Suprapubic skin (tissue), 4 donors: Measurements from ENCODE around the gene WNT6.
A peak's percentile ranks its signal among the peaks of the same experiment; 100 is the strongest.

Experiments used
- CTCF ChIP-seq, 2 donors: fragments of 200-600 bp in 1 of 2; fragments of 450-650 bp in 1 of 2; sonication (generic) in 1 of 2; IDR thresholded peaks; one replicate each; pipeline ENCODE4 v1.5.1; 2016 to 2019; ENCODE audit warnings: antibody characterized with exemption in 2 of 2, mild to moderate bottlenecking in 1 of 2, moderate library complexity in 1 of 2
- EP300 ChIP-seq: sonication (generic); formaldehyde crosslinking; IDR thresholded peaks from one replicate; pipeline ENCODE4 v1.6.1; 2017; ENCODE audit warnings: antibody characterized with exemption
- POLR2A ChIP-seq, 2 donors: fragments of 450-650 bp; IDR thresholded peaks; one replicate each; pipeline ENCODE4 v1.6.1; 2017; ENCODE audit warnings: antibody characterized with exemption in 2 of 2, mild to moderate bottlenecking in 2 of 2, moderate library complexity in 2 of 2
- POLR2AphosphoS5 ChIP-seq, 3 donors: sonication (generic); formaldehyde crosslinking; IDR thresholded peaks; one replicate each; pipeline ENCODE4 v1.6.1; 2017; ENCODE audit warnings: antibody characterized with exemption in 3 of 3

- TF ChIP-seq CTCF (IDR thresholded peaks at IDR 0.05) (peak; percentile 92 to 98), POLR2A (IDR thresholded peaks at IDR 0.05) (no peak), POLR2AphosphoS5 (IDR thresholded peaks at IDR 0.05) (no peak), EP300 (no peak)
Observed at GRCh38 chr2:218876562-218877219, 17.1 kb downstream of the WNT6 start.
